Thyroid gland (tissue), 4 donors: Measurements from ENCODE around the gene SLC11A1. TPM values are rescaled to one million over a fixed set of nuclear protein-coding genes. Genes with fewer than 3 reads are reported as not detected.

ENCODE experiments used
- DNase-seq, 2 donors: peaks; one replicate each; pipeline ENCODE4 v3.0.0-alpha.2; 2019
- H3K27ac ChIP-seq, 3 donors: fragments of 200-600 bp; sonication (generic); 1 replicate in 2 of 3; 2 replicates in 1 of 3; pipeline ENCODE4 v1.5.1; 2016 to 2019; ENCODE audit warnings: mild to moderate bottlenecking in 1 of 3, moderate library complexity in 1 of 3
- H3K27me3 ChIP-seq: fragments of 200-600 bp; sonication (generic); one replicate; pipeline ENCODE4 v1.5.1; 2019
- H3K36me3 ChIP-seq, 2 donors: fragments of 200-600 bp; sonication (generic); one replicate each; pipeline ENCODE4 v1.5.1; 2016 to 2019
- H3K4me1 ChIP-seq, 2 donors: fragments of 200-600 bp; sonication (generic); one replicate each; pipeline ENCODE4 v1.5.1; 2017 to 2019
- H3K4me3 ChIP-seq, 3 donors: fragments of 200-600 bp; sonication (generic); replicated peaks in 1 of 3; 1 replicate in 2 of 3; 2 replicates in 1 of 3; pipeline ENCODE4 v1.5.1; 2016; ENCODE audit warnings: mild to moderate bottlenecking in 1 of 3
- H3K9me3 ChIP-seq: fragments of 200-600 bp; sonication (generic); one replicate; pipeline ENCODE4 v1.5.1; 2017
- POLR2A ChIP-seq, 2 donors: fragments of 450-650 bp; IDR thresholded peaks; one replicate each; pipeline ENCODE4 v1.6.1; 2017; ENCODE audit warnings: antibody characterized with exemption in 2 of 2, mild to moderate bottlenecking in 2 of 2, moderate library complexity in 1 of 2
- WGBS, 2 donors: methylation state at CpG; one replicate each; pipeline ENCODE4 v1.1.5; 2017; 5-methylcytosine and 5-hydroxymethylcytosine counted together
- intact Hi-C: fragments of 100-400 bp; cut with DNase I; formaldehyde crosslinking; loops from one replicate; pipeline ENCODE4 v1.15.1; 2023
- total RNA-seq, 4 donors: library from RNA; depleted of rRNA; stranded (reverse); fragments of >200 nt; gene quantifications; one replicate each; pipeline ENCODE4 v1.2.3, GENCODE V29; 2016
- TF ChIP-seq, protein P1 (sequence below), 6 experiments: fragments of 200-600 bp in 3 of 6; fragments of 450-650 bp in 3 of 6; sonication (generic) in 3 of 6; IDR thresholded peaks; one replicate each; pipeline ENCODE4 v1.5.1; 2016 to 2019; ENCODE audit warnings: antibody characterized with exemption in 6 of 6, mild to moderate bottlenecking in 2 of 6, inconsistent platforms in 1 of 6, moderate library complexity in 1 of 6

Gene SLC11A1
- total RNA-seq, 4 donors from 2014 or later, result 1.7 to 14.5 (median 10.1) TPM

DNA sequence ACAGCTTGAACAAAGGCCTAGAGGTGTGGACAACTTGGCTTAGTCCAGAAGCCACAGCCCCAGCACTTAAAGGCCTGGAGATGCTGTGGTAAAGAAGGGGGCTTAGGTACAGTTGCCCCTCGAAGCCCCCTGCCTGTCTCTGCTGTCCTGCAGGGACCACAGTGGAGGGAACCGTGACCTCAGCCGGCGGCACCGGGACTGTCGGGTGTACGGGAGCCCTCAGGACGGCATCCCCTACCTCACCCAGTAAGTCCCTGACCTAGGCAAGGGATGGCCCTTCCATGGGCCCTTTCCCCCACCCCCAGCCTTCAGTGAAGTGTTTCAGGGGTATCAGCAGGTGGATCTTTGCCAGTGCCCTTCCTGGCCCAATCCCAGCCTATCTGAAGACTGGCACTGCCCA, 40.7 kb upstream of the SLC11A1 start:
- DNase-seq, result no peak
- Histone ChIP-seq H3K36me3 (peaks cover 0 to 8% of the 10 kb centered on the region in 2 donors), H3K4me1 (no peaks in the 10 kb centered on the region), H3K9me3 (no peaks in the 10 kb centered on the region), H3K4me3 (no peak overlapping the region), H3K27ac (no peak overlapping the region), H3K27me3 (no peaks in the 10 kb centered on the region)
- TF ChIP-seq, protein P1, sequence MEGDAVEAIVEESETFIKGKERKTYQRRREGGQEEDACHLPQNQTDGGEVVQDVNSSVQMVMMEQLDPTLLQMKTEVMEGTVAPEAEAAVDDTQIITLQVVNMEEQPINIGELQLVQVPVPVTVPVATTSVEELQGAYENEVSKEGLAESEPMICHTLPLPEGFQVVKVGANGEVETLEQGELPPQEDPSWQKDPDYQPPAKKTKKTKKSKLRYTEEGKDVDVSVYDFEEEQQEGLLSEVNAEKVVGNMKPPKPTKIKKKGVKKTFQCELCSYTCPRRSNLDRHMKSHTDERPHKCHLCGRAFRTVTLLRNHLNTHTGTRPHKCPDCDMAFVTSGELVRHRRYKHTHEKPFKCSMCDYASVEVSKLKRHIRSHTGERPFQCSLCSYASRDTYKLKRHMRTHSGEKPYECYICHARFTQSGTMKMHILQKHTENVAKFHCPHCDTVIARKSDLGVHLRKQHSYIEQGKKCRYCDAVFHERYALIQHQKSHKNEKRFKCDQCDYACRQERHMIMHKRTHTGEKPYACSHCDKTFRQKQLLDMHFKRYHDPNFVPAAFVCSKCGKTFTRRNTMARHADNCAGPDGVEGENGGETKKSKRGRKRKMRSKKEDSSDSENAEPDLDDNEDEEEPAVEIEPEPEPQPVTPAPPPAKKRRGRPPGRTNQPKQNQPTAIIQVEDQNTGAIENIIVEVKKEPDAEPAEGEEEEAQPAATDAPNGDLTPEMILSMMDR (IDR thresholded peaks at IDR 0.05), result no peak
- TF ChIP-seq POLR2A (IDR thresholded peaks at IDR 0.05), result no peak
- intact Hi-C loops, result no loop called here
- WGBS, 2 donors, result 89 to 100% methylated on average over 3 to 5 of the region's 8 CpGs

DNA sequence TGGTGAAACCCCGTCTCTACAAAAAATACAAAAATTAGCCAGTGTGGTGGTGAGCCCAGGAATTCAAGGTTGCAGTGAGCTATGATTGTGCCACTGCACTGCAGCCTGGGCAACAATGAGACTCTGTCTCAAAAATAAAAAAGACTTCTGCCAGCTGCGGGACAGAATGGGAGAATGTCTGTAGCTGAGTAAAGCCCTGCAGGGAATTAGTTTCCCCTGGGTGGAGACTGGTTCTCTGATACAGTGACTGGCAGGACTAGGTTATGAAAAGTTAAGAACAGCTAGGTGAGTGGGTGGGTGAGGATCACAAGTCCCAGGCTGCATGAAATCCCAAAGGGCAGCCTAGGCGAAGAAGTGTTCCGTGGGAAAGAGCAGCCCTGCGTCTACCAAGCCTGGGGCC, 39.2 kb upstream of the SLC11A1 start:
- H3K4me1 ChIP-seq, result no peaks in the 10 kb centered on the region
- H3K27ac ChIP-seq, result no peak overlapping the region
- no peak for TF ChIP-seq POLR2A (IDR thresholded peaks at IDR 0.05)
- TF ChIP-seq, protein P1 (IDR thresholded peaks at IDR 0.05), result no peak
- 95 to 98% methylated on average over 5 of the region's 5 CpGs for WGBS, 2 donors
- H3K4me3 ChIP-seq, result no peak overlapping the region
- H3K27me3 ChIP-seq, result no peaks in the 10 kb centered on the region
- peaks cover 0 to 8% of the 10 kb centered on the region in 2 donors for H3K36me3 ChIP-seq
- DNase-seq, result no peak
- H3K9me3 ChIP-seq, result no peaks in the 10 kb centered on the region
- intact Hi-C loops, result no loop called here

DNA sequence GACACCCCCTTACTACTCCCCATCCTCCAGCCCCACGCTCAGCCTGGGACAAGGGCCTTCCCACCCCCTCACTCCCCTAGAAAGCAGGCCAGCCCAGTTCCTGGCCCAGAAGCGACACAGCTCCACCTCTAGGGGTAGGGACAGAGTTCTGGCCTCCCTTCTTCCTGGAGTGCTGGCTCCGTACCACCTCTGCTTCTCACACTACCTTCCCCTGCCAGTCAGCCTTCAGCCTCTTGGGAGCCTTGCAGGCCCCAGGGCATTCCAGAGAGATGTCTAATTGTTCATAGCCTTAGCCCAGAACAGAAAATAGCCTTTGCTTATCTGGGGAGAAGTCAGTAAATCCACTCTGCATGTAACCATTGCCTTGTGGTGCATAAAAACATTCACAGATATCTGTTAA, 38.5 kb upstream of the SLC11A1 start:
- TF ChIP-seq POLR2A (IDR thresholded peaks at IDR 0.05), result no peak
- intact Hi-C loops, result no loop called here
- Histone ChIP-seq H3K4me1 (no peaks in the 10 kb centered on the region), H3K4me3 (no peak overlapping the region), H3K27me3 (no peaks in the 10 kb centered on the region), H3K36me3 (peaks cover 0 to 8% of the 10 kb centered on the region in 2 donors), H3K27ac (no peak overlapping the region), H3K9me3 (no peaks in the 10 kb centered on the region)
- no peak for DNase-seq
- 83 to 94% methylated on average over 3 of the region's 3 CpGs for WGBS, 2 donors

DNA sequence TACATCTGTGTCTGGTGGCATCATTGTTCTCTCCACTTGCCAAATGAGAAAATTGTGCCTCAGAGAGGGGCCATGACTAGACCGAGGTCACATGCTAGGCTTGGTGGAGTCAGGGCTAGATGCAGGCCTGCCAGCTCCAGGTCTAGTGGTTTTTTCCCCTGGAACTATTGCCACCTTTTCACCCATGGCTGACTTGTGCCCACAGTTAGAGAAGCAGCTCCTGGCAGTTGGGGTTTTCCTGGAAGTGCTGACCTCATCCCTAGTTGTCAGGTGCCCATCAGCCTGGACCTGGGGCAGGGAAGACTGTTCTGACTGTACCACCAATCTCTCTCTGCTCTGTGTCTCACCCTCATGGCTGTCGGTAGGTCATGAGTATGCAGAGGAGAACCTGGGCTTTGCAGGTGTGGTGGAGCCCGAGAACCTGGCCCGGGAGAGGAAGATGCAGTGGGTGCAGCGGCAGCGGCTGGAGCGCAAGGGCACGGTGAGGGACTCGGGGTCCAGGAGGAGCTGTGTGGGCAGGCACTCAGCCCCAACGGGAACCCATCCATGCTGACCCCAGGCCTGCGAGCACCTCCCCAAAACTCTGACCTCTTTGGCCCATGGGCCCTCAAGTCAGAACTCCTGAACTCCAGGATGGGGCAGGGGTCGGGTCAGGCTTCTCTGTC, 37.9 kb upstream of the SLC11A1 start:
- H3K36me3 ChIP-seq, result peaks cover 0 to 8% of the 10 kb centered on the region in 2 donors
- intact Hi-C loops, result no loop called here
- DNase-seq, result no peak
- TF ChIP-seq POLR2A (IDR thresholded peaks at IDR 0.05), result no peak
- TF ChIP-seq, protein P1 (IDR thresholded peaks at IDR 0.05), result no peak
- no peak overlapping the region for H3K27ac ChIP-seq
- H3K4me1 ChIP-seq, result no peaks in the 10 kb centered on the region
- H3K27me3 ChIP-seq, result no peaks in the 10 kb centered on the region
- H3K4me3 ChIP-seq, result no peak overlapping the region
- 89 to 98% methylated on average over 6 to 9 of the region's 12 CpGs for WGBS, 2 donors
- H3K9me3 ChIP-seq, result no peaks in the 10 kb centered on the region

DNA sequence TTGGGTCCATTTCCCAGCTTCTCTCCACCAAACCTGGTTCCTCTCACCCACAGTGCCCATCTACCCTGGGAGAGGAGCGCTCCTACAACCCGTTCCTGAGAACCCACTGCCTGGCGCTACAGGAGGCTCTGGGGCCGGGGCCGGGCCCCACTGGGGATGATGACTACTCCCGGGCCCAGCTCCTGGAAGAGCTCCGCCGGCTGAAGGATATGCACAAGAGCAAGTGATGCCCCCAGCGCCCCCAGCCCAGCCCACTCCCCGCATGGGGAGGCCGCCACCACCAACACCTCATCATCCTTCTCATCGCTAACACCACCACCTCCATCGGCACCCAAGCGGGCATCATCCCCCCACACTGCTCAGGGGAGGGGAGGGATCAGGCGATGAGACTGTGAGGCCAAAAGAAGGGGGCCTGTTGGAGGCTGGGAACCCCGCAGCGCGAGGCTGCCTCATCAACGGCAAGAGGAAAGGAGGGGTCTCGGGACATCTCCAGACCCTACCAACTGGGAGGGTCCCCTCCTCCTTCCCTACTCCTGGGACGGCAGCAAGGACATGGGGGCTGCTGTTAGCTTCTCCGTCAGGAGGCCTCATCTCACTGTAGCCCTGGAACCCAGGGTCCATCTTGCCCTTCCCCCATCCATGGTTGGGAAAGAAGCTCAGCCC, 37.2 kb upstream of the SLC11A1 start:
- Histone ChIP-seq H3K36me3 (peaks cover 0 to 8% of the 10 kb centered on the region in 2 donors), H3K27me3 (no peaks in the 10 kb centered on the region), H3K27ac (no peak overlapping the region), H3K4me1 (no peaks in the 10 kb centered on the region), H3K9me3 (no peaks in the 10 kb centered on the region), H3K4me3 (no peak overlapping the region)
- WGBS, 2 donors, result 94 to 95% methylated on average over 14 to 20 of the region's 22 CpGs
- intact Hi-C loops, result no loop called here
- TF ChIP-seq, protein P1 (IDR thresholded peaks at IDR 0.05), result no peak
- TF ChIP-seq POLR2A (IDR thresholded peaks at IDR 0.05), result no peak
- DNase-seq, result no peak
